Liver (tissue), 3 donors: ENCODE results near the gene BAHCC1.
"Not testable (repeated sequence)": the region's sequence is repeated elsewhere in the genome, so short reads cannot be mapped to it uniquely, and the experiment has no call there.

Experiments
- CTCF ChIP-seq: fragments of 150-350 bp; IDR thresholded peaks from 2 replicates; pipeline ENCODE4 v1.5.1; 2017; ENCODE audit warnings: improper control_type of control experiment, low read depth, low read length; ENCODE audit not compliant: missing input control
- FOXA1 ChIP-seq: IDR thresholded peaks from 2 replicates; pipeline ENCODE4 v1.6.1; 2016; ENCODE audit warnings: antibody characterized with exemption
- GABPA ChIP-seq, 2 donors: IDR thresholded peaks in 1 of 2; conservative IDR thresholded peaks in 1 of 2; 2 replicates each; pipeline ENCODE4 v1.6.1; 2016; ENCODE audit warnings: antibody characterized with exemption in 2 of 2, mild to moderate bottlenecking in 1 of 2, moderate library complexity in 1 of 2
- JUND ChIP-seq, 2 donors: IDR thresholded peaks; 2 replicates each; pipeline ENCODE4 v1.6.1; 2016; ENCODE audit warnings: antibody characterized with exemption in 2 of 2
- MAX ChIP-seq: IDR thresholded peaks from 2 replicates; pipeline ENCODE4 v1.6.1; 2016; ENCODE audit warnings: antibody characterized with exemption
- RAD21 ChIP-seq, 2 donors: IDR thresholded peaks; 2 replicates each; pipeline ENCODE4 v1.6.1; 2016; ENCODE audit warnings: antibody characterized with exemption in 2 of 2, mild to moderate bottlenecking in 2 of 2
- RXRA ChIP-seq, 2 donors: IDR thresholded peaks; 2 replicates each; pipeline ENCODE4 v1.6.1; 2017 to 2018; ENCODE audit warnings: antibody characterized with exemption in 2 of 2, mild to moderate bottlenecking in 1 of 2
- YY1 ChIP-seq: IDR thresholded peaks from 2 replicates; pipeline ENCODE4 v1.6.1; 2016; ENCODE audit warnings: antibody characterized with exemption, mild to moderate bottlenecking
- TF ChIP-seq, protein P1 (sequence below): IDR thresholded peaks from 2 replicates; pipeline ENCODE4 v1.6.1; 2016; ENCODE audit warnings: antibody characterized with exemption
- donor health status: healthy.
- donor health status: healthy.

GRCh38 chr17:81352056-81352455 is 43.2 kb upstream of the BAHCC1 start:
- TF ChIP-seq CTCF; GABPA (IDR thresholded peaks at IDR 0.05 in 1 of 2, conservative IDR thresholded peaks at IDR 0.05 in 1 of 2); JUND (IDR thresholded peaks at IDR 0.05); MAX; RXRA (IDR thresholded peaks at IDR 0.05); RAD21 (IDR thresholded peaks at IDR 0.05); FOXA1; YY1: not testable (repeated sequence)
- TF ChIP-seq, protein P1, sequence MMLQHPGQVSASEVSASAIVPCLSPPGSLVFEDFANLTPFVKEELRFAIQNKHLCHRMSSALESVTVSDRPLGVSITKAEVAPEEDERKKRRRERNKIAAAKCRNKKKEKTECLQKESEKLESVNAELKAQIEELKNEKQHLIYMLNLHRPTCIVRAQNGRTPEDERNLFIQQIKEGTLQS: not testable (repeated sequence)
